HG03354 (cell line): Measurements from ENCODE around the gene CXCR4.
A peak's percentile ranks its signal among the peaks of the same experiment; 100 is the strongest.

Source experiments
- ATAC-seq: cut with Tn5 transposase; IDR thresholded peaks from one replicate; pipeline ENCODE4 v1.9.1; 2021; ENCODE audit warnings: mild to moderate bottlenecking; ENCODE audit not compliant: unreplicated experiment, poor library complexity, severe bottlenecking

The CXCR4 gene

GRCh38 chr2:136117909-136118818 is at the start of gene CXCR4:
Gene CXCR4 (minus strand): TSS chr2:136118149. CDS start chr2:136118060, 89 bp downstream.
- ATAC-seq: peak; percentile 25

DNA sequence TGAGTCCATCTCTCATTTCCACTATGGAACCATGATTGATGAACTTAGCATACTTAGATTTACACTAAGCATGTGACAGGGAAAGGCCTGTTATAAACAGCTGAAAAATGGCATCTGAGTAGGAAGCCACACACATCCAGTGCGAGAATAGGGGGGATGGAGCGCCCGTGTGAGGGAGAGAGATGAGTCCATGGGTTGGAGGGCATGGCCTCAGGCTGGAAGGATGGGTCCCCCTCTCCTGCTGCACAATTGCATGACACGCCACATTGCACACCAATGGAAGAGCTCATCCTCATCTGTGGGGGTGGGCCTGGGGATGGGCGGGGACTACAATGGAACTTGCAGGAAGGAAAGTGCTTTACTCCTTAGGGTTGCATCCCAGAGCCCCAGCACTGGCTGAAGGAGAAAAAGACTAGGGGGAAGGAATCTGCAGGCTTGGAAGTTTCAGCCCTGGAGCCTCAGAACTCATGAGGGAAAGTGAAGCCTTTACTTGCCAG is 46.4 kb upstream of the CXCR4 start:
- ATAC-seq: no peak

- ATAC-seq: no peak
Observed at GRCh38 chr2:136162438-136162837, 44.5 kb upstream of the CXCR4 start.

GRCh38 chr2:136156411-136156810 is 38.5 kb upstream of the CXCR4 start:
- ATAC-seq: no peak

- ATAC-seq: no peak
Observed at GRCh38 chr2:136154384-136154783, 36.4 kb upstream of the CXCR4 start.

- no peak for ATAC-seq
Observed at GRCh38 chr2:136151021-136151971, 33.3 kb upstream of the CXCR4 start.

DNA sequence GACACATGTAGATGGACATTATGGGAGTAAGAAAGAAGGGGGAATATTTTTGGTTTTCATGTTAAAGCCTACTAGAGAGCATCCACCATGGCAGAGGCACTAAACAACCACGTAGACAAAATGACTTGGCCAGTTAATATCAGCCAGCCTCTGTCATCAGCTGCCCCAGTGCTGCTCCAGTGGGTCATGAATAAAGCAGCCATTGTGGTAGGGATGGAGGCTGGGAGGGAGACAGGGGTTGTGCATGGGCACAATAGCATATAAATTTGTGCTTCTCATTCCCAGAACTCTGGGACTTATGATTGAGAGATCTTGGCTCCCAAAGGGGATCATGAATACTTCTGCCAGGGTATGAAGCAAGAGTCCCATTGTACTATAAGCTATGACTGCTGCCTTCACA is 31.1 kb upstream of the CXCR4 start:
- no peak for ATAC-seq

DNA sequence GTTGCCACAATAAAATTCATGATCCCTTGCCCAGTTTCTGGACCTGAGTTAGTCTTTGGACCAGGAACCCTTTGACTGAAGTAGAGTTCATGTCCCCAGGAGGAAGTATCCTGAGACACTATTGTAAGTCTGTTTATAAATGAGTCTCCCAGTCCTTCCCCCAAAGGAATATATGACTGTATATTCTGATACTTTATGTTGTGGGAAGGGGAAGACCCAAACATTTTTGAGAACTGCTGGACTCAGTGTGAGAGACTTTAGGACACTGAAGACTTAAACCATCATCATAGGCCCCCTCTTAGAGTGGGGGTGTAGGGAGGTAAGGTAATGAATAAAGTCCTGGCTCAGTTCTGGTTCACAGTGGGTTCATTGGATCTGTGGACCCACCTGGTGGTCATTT is 28.6 kb upstream of the CXCR4 start:
- ATAC-seq: no peak

GRCh38 chr2:136143603-136144451 is 25.9 kb upstream of the CXCR4 start:
- no peak for ATAC-seq

DNA sequence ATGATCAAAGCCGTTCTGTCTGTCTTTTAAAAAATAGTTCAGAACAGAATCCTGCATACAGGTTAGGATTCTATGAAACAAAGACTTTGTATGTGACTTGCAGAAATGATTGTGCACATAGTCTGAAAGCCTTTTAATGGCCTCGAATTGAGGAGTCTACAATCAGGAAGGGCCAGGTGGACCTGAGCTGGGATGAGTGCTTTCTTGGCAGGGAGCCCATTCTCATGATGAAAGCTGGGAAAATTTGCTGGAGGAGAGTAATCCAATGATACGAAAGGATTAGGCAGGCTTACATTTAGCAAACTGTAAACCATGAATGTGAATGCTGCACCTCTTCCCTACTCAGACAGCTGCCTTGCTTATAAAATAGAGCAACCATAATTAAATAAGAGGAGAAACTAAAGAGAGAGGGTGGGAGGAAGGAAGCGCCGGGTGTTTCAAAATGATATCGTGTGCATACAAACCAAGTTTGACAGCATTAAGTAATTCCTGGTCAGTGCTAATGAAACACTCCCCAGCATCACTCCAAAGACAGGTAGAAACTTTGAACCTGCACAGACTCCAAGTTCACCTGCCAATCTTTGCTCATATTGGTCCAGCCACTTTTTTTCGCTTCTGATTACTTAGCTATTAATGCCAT is 23.7 kb upstream of the CXCR4 start:
- ATAC-seq: no peak

DNA sequence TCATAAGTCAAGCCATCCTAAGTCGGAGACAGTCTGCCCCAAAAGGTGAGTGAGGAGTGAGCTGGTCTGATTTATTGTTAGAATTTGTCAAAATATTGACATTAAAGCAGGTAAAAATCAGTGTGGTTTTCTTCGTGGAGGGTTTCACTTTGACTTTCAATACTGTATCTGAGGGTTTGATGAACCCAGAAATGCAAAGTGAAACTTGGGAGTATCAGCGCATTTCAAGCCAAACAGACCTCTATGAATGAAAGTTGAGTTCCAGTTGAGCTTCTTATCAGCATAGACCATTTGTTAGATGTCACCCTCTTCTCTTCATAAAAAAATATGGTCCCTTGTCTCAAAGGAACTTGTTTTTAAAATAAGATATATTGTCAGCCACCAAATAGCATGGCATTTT is 21.7 kb upstream of the CXCR4 start:
- ATAC-seq: peak; percentile 46

GRCh38 chr2:136137982-136138381 is 20.0 kb upstream of the CXCR4 start:
- no peak for ATAC-seq

DNA sequence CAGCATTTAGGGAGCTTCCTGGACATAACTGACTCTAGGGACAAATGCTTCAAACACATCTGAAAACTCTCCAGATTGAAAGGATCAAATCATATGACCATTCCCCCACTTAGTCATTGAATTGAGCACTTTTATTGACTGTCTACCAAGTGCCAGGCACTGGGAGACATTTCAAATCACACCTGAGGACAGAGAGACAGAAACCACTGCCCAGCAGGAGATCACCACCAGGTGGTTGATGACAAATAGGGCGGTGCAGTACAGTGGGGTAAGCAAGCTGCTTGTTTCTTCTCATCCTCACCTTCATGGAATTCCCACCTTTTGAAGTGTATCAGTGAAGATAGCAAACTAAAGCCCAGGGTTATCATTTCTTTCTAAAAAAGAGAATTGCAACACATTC is 19.0 kb upstream of the CXCR4 start:
- no peak for ATAC-seq

DNA sequence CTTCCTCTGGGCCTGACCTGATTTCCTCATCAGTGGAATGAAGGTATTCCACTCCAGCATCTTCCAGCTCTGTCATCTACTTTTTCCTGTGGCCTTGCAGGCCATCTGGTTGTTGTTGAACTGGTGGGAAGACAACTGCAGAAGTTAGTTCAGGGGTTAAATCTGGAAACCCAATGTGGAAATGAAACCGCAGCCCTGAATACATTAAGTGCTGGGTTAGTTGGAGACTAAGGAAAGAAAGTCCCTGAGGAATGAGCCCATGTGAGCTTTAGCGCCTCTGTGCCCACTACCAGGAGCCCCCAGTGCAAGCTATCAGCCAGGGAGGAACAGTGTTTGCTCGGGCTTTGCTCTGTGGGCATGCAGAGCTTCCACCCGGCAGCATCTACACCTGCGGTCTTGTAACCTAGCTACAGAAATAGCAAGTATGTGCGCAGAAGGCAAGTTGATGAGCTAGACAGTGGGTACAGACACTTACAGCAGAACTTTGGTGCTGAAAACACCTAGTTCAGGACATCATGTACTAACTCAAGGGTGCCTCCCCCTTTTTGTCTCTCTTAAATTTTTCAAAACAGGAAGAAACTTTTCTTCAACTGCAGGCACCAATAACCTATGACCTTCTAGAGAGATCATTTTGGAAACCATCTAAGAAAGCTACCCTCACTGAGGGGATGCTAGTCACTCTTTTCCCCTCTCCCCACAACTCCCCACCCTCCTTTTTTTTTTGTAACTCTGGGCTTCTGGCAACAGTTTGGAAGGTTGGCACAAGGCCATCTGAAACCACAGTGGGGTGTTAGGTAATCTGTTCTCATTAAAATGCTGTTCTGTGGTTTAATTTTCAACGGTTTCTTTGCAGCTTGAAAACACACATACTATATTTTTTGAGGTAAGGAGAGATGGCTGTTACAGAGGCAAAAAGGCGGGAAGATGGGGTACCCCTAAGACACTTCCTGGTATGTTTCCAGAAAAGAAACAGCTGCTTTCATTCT is 18.3 kb upstream of the CXCR4 start:
- ATAC-seq: peak; percentile 61

GRCh38 chr2:136135462-136135861 is 17.5 kb upstream of the CXCR4 start:
- ATAC-seq: no peak

DNA sequence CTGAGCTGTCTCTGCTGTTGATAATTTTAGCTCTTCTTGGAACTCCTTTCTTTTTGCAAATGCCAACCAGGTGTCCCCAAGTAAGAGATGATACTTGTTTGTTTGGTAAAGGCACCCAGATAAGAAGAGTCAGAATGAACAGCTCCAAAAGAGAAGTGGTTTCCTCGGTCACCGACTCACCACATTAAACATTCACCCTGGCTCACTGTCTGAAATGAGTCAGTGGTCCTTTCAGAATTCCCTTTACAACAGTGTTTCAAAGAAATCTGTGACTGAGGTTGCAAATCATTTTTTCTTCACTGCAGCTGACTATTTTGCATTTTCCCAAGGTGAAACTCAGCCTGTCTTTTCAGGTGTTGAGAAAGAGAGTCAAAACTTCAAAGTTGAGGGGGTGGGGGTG is 16.2 kb upstream of the CXCR4 start:
- peak; percentile 37 for ATAC-seq

- ATAC-seq: no peak
Observed at GRCh38 chr2:136133586-136133985, 15.6 kb upstream of the CXCR4 start.

DNA sequence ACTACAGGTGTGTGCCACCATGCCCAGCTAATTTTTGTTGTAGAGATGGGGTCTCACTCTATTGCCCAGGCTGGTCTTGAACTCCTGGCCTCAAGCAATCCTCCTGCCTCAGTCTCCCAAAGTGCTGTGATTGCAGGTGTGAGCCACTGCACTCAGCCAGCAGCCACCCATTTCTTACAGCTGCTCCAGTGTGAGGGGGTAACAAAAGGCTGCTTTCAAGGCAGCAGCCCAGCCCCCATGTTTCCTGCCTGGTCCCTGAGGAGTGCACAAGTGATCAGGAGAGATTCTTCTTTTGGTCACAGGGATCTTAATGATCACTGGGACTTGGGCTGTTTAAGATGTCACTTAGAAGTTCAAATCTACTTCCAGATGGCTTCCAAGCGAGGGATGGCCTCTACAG is 15.2 kb upstream of the CXCR4 start:
- no peak for ATAC-seq
